ENCODE data around the gene LRIG2.

LRIG2 gene

GRCh38 chr1:113140176-113140575, 67.2 kb downstream of the LRIG2 start:
- TF ChIP-seq, protein P1, sequence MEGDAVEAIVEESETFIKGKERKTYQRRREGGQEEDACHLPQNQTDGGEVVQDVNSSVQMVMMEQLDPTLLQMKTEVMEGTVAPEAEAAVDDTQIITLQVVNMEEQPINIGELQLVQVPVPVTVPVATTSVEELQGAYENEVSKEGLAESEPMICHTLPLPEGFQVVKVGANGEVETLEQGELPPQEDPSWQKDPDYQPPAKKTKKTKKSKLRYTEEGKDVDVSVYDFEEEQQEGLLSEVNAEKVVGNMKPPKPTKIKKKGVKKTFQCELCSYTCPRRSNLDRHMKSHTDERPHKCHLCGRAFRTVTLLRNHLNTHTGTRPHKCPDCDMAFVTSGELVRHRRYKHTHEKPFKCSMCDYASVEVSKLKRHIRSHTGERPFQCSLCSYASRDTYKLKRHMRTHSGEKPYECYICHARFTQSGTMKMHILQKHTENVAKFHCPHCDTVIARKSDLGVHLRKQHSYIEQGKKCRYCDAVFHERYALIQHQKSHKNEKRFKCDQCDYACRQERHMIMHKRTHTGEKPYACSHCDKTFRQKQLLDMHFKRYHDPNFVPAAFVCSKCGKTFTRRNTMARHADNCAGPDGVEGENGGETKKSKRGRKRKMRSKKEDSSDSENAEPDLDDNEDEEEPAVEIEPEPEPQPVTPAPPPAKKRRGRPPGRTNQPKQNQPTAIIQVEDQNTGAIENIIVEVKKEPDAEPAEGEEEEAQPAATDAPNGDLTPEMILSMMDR (IDR thresholded peaks at IDR 0.05; ENCODE audit: low read length, missing control alignments) = no peak
- DNase-seq (ENCODE audit: low read depth) = no peak
- no peak overlapping the region for H3K4me3 ChIP-seq (replicated peaks; ENCODE audit: low read depth, low read length)

DNA sequence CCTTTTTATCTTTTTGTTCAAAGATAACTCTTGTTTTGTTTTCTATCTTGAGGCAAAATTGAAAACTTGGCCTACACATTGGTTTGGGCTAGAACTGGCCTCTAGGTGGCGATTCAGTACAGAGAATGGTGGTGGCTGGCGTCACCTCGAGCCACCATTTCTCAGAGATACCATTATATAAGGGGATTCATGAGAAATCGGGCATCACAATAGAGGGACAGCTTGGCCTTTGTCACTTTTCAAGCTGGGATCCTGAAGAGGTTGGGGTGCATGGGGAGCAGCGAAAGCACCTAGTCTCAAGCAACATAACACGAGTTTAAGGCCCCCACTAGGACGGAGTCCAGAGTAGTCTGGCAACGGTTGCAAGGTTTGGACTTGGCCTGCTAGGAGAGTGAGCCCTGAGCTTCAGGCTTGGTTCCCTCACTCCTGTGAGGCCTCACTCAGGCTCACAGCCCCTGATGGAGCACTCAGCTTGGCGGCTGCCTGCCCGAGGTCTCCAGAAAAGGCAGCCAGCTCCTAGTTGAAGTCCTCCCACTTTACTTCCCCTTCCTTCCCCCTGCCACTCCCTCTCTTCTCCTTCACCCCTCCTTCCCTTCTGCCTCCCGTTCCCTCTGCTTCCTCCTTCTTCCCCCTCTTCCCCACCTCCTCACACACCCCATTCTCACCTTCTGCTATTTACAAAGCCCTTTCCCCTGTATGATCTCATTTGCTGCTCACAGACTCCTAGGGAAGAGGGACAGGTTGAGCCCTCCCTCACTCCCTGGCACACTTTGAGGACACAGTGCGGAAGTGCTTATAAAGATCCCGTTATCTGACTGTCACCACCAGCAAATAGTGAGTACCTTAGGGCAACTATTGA, 67.8 kb downstream of the LRIG2 start:
- H3K4me3 ChIP-seq (replicated peaks; ENCODE audit: low read depth, low read length) = no peak overlapping the region
- TF ChIP-seq, protein P1 (IDR thresholded peaks at IDR 0.05; ENCODE audit: low read length, missing control alignments) = peak; percentile 88
- peak; percentile 79 for DNase-seq (ENCODE audit: low read depth)

GRCh38 chr1:113141650-113142473, 68.9 kb downstream of the LRIG2 start:
- TF ChIP-seq, protein P1 (IDR thresholded peaks at IDR 0.05; ENCODE audit: low read length, missing control alignments) = no peak
- DNase-seq (ENCODE audit: low read depth) = peak; percentile 69

GRCh38 chr1:113142791-113143190, 69.8 kb downstream of the LRIG2 start:
- TF ChIP-seq, protein P1 (IDR thresholded peaks at IDR 0.05; ENCODE audit: low read length, missing control alignments) = no peak
- peak; percentile 85 for DNase-seq (ENCODE audit: low read depth)
- H3K4me3 ChIP-seq (replicated peaks; ENCODE audit: low read depth, low read length) = no peak overlapping the region

More at GRCh38 chr1:113141650-113142473, 68.9 kb downstream of the LRIG2 start:
- H3K4me3 ChIP-seq (replicated peaks; ENCODE audit: low read depth, low read length) = no peak overlapping the region

DNA sequence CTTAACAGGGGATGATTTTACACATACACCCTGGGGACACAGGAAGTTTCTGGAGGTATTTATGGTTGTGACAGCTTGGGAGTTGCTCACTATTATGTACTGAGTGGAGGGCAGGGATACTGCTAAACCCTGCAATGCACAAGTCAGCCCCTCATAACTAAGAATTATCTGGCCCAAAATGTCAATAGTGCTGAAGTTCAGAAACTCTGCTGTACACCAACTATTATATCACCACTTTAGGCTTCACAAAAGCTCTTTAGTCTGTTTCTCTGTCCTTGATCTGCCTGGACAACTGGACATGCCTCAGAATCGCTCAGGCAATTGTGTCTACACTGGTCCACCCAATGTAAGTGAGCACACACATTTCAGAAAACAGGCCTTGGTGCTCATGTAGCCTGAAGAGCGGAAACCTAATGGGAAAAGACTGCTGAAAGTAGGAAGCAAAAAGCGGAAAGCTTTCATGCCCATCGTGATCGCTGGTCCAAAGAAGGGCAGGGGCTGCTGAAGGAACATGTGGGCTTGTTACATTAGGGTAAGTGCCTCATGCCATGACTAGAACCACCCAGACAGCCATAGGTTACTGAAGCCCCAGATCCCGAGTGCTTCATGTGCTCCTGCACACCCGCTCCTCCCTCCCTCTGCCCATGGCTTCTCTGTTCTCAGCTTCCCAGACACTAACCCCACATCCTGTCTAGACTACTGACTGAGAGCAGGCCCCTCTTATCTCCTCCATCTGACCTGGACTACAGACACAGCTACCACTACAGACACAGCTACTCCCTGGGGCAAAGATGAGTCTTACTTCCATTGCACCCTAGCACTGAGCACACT, 73.5 kb downstream of the LRIG2 start:
- DNase-seq (ENCODE audit: low read depth) = peak; percentile 22
- TF ChIP-seq, protein P1 (IDR thresholded peaks at IDR 0.05; ENCODE audit: low read length, missing control alignments) = no peak
- H3K4me3 ChIP-seq (replicated peaks; ENCODE audit: low read depth, low read length) = no peak overlapping the region

GRCh38 chr1:113147073-113147625, 74.2 kb downstream of the LRIG2 start:
- TF ChIP-seq, protein P1 (IDR thresholded peaks at IDR 0.05; ENCODE audit: low read length, missing control alignments) = no peak
- no peak overlapping the region for H3K4me3 ChIP-seq (replicated peaks; ENCODE audit: low read depth, low read length)
- no peak for DNase-seq (ENCODE audit: low read depth)

Data from fibroblast of pulmonary artery (primary cell).